Spinal cord (tissue), 10 donors: ENCODE data around the gene HLA-DQA1. TPM values are rescaled to one million over a fixed set of nuclear protein-coding genes. Genes with fewer than 3 reads are reported as not detected.
"Not testable (repeated sequence)": the region's sequence is repeated elsewhere in the genome, so short reads cannot be mapped to it uniquely, and the experiment has no call there.

ENCODE experiments used
- DNase-seq, 6 donors: peaks; one replicate each; pipeline versions ENCODE4 v3.0.0 to v3.0.0-alpha.2; 2013 to 2015; ENCODE audit warnings: low spot score in 6 of 6, low read depth in 4 of 6
- H3K27ac ChIP-seq: one replicate; pipeline ENCODE4 v1.5.1; 2013; ENCODE audit warnings: low read depth, low read length, control low read depth
- H3K27me3 ChIP-seq: one replicate; pipeline ENCODE4 v1.6.1; 2013; ENCODE audit warnings: low read length; ENCODE audit not compliant: control insufficient read depth, insufficient read depth
- H3K36me3 ChIP-seq: one replicate; pipeline ENCODE4 v1.6.1; 2013; ENCODE audit warnings: low read length; ENCODE audit not compliant: control insufficient read depth, insufficient read depth
- H3K4me1 ChIP-seq: one replicate; pipeline ENCODE4 v1.6.1; 2013; ENCODE audit warnings: low read length; ENCODE audit not compliant: control insufficient read depth, insufficient read depth
- H3K4me3 ChIP-seq: one replicate; pipeline ENCODE4 v1.5.1; 2013; ENCODE audit warnings: low read depth, low read length, control low read depth
- H3K9me3 ChIP-seq: one replicate; pipeline ENCODE4 v1.6.1; 2013; ENCODE audit warnings: low read length; ENCODE audit not compliant: control insufficient read depth, insufficient read depth
- WGBS: methylation state at CpG from one replicate; pipeline ENCODE4 v1.1.5; 2013; ENCODE audit warnings: missing lambda C conversion rate; ENCODE audit not compliant: insufficient coverage; 5-methylcytosine and 5-hydroxymethylcytosine counted together
- polyA plus RNA-seq, 2 donors: library from polyadenylated mRNA; unstranded; fragments of 120-200 nt; gene quantifications; one replicate each; pipeline ENCODE4 v1.2.1, GENCODE V29; 2013; ENCODE audit not compliant: insufficient read length in 2 of 2
- total RNA-seq, 2 donors: library from RNA; depleted of rRNA in 1 of 2; stranded (reverse); fragments of 120-200 nt in 1 of 2; fragments of >200 nt in 1 of 2; gene quantifications; one replicate each; pipeline versions ENCODE4 v1.2.3 to v1.2.4, GENCODE V29; 2013 to 2014
- donor health status: healthy.

The HLA-DQA1 gene
- total and polyA plus RNA-seq, 4 donors, result 0.32 to 1.9 (median 0.78) TPM

DNA sequence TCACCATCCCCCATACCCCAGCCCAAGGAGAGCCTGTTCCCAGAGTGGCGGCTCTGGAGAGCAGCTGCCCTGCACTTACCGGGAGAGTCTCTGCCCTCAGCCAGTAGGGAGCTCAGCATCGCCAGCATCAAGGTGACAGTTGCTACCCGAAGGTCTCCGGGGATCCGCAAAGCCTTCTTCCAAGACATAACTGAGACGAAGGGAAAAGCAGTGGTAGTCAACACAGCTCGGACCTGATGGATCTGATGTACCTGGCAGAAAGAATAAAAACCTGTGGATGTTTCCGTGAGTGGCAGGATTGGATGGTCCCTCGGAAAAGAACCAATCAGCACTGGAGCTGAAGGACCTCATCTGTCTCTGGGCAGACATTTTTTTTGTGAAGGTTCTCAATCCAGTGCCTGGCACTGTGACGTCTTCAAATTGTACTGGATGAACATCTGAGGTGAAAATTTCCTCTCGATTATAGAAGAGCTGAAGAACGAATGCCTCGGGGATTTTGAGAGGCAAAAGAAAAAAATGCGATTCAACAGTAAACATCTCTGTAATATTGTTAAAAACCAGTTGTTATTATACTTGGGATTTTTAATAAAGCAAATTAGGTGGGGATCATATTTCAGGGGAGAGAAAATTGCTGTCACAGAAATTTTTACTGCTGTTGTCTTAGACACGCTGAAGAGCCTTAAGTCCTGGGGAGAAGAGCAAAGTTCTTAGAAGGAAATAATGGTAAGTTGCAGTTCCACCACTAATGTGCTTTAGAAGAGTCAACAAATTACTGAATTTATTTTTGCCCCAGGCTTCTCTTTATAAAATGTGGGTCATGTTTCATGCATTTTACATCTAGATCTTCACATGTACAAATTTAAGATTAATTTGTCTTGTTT is 29.5 kb downstream of the HLA-DQA1 start, which contains the start of gene HLA-DQB1:
Gene HLA-DQB1 (minus strand): TSS at position 238 of the 881 bp plus-strand sequence. CDS start 50 bp downstream, at position 188.
- H3K27ac ChIP-seq, result no peak within 1 kb of the TSS
- no peaks in the 10 kb centered on the region for H3K36me3 ChIP-seq
- peaks cover 7% of the 10 kb centered on the region for H3K27me3 ChIP-seq
- no peaks in the 10 kb centered on the region for H3K4me1 ChIP-seq
- DNase-seq, result peak; percentile 15 to 91 (median 26)
- H3K4me3 ChIP-seq, result peak within 1 kb of the TSS; percentile 45
- WGBS, result 38% methylated on average over 11 of the region's 16 CpGs
- H3K9me3 ChIP-seq, result no peaks in the 10 kb centered on the region

DNA sequence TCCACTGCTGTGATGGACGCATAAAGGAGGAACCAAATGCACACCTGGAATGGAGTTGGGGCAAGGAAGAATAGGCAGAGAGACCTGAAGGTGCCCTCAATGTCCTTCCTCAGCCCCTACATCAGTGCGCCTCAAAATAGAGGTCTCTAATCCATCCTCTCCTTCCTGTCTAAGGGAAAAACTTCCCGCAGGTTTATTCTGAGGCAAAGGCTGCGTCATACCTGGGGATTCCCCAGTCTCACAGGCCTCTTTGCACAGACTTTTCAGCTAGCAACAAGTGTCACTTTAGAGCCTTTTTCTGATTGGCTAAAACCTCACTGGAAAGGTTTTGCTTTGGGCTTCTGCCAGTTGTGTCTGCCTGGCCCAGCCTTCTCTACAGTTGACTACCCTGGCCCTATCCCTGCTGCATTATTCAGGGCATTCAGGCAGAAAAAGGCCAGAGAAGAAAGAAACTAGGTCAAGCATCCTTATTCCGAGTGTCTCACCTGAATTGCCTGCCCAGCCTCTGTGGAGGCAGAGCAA is 31.1 kb downstream of the HLA-DQA1 start:
- Histone ChIP-seq H3K27ac (no peak overlapping the region), H3K4me3 (no peak overlapping the region), H3K9me3 (no peaks in the 10 kb centered on the region), H3K4me1 (no peaks in the 10 kb centered on the region), H3K27me3 (peaks cover 7% of the 10 kb centered on the region), H3K36me3 (no peaks in the 10 kb centered on the region)
- 85% methylated on average over 3 of the region's 5 CpGs for WGBS
- DNase-seq, result peak in 1 of 6 donors; percentile 33

- no peak for DNase-seq
- H3K4me3 ChIP-seq, result no peak overlapping the region
- 0% methylated on average over 2 of the region's 4 CpGs for WGBS
- H3K27ac ChIP-seq, result no peak overlapping the region
- H3K36me3 ChIP-seq, result no peaks in the 10 kb centered on the region
- peaks cover 7% of the 10 kb centered on the region for H3K27me3 ChIP-seq
- H3K4me1 ChIP-seq, result no peaks in the 10 kb centered on the region
- H3K9me3 ChIP-seq, result no peaks in the 10 kb centered on the region
These were observed 32.0 kb downstream of the HLA-DQA1 start for GRCh38 chr6:32669240-32669639.

- no peak overlapping the region for H3K27ac ChIP-seq
- no peaks in the 10 kb centered on the region for H3K4me1 ChIP-seq
- H3K9me3 ChIP-seq, result no peaks in the 10 kb centered on the region
- no peak overlapping the region for H3K4me3 ChIP-seq
- H3K36me3 ChIP-seq, result no peaks in the 10 kb centered on the region
- DNase-seq, result no peak
- H3K27me3 ChIP-seq, result peaks cover 5% of the 10 kb centered on the region
These were observed 32.7 kb downstream of the HLA-DQA1 start for GRCh38 chr6:32669893-32670292.

DNA sequence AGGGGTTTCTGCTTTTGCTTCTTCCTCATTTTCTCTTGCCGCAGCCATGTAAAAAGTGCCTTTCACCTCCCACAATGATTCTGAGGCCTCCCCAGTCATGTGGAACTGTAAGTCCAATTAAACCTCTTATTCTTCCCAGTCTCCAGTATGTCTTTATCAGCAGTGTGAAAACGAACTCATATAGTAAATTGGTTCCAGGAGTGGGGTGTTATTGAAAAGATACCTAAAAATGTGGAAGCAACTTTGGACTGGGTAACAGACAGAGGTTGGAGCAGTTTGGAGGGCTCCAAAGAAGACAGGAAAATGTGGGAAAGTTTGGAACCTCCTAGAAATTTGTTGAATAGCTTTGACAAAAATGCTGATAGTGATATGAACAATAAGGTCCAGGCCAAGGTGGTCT is 34.7 kb downstream of the HLA-DQA1 start:
- not testable (repeated sequence) for H3K9me3 ChIP-seq, H3K4me1 ChIP-seq, H3K27me3 ChIP-seq, H3K36me3 ChIP-seq, H3K4me3 ChIP-seq, H3K27ac ChIP-seq, DNase-seq
- no CpG with 5 or more reads among the region's 2 CpGs for WGBS

- DNase-seq, H3K27me3 ChIP-seq, H3K27ac ChIP-seq, H3K4me1 ChIP-seq, H3K36me3 ChIP-seq, H3K4me3 ChIP-seq, H3K9me3 ChIP-seq: not testable (repeated sequence)
- WGBS, result no CpG with 5 or more reads among the region's 7 CpGs
These were observed 36.9 kb downstream of the HLA-DQA1 start for GRCh38 chr6:32674123-32674522.

DNA sequence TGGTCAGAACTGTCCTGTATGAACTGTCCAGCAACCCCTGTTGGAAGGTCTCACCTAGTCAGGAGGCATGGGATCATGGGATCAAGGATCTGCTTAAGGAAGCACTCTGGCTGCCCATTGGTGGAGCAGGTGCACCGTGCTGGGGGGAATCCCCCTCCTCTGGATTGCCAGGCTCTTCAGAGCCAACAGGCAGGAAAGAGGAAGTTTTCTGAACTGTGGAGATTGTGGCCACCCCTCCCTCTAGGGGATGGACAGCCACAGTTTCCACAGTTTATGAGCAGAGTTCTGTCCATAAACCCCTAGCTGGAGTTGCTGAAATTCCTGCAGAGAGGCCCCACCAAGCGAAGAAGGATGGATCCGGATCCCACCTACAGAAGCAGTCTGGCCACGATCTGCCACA is 42.3 kb downstream of the HLA-DQA1 start:
- WGBS, result no CpG with 5 or more reads among the region's 4 CpGs

DNA sequence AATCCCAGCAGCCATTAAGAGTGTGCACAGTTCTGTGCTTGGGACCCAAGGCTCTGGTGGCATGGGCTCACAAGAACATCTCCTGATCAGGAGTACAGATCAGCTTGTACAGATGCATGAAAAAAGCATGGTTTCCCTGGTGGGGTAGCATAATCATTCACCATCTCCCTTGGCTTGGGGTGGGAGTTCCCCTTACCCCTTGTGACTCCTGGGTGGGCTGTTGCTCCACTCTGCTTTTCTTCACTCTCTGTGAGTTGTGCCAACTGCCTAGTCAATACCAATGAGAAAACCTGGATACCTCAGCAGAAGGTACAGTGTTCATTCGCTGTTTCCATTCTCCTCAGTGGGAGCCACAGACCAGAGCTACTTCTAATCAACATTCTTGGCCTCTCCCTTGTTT is 42.8 kb downstream of the HLA-DQA1 start:
- no peak overlapping the region for H3K4me3 ChIP-seq
- H3K9me3 ChIP-seq, result no peaks in the 10 kb centered on the region
- no peak overlapping the region for H3K27ac ChIP-seq
- no peak for DNase-seq
- no CpG with 5 or more reads among the region's 1 CpG for WGBS
- H3K4me1 ChIP-seq, result no peaks in the 10 kb centered on the region
- H3K27me3 ChIP-seq, result no peaks in the 10 kb centered on the region
- H3K36me3 ChIP-seq, result no peaks in the 10 kb centered on the region

More for the DNA sequence above, 42.3 kb downstream of the HLA-DQA1 start:
- no peak overlapping the region for H3K4me3 ChIP-seq
- H3K4me1 ChIP-seq, result no peaks in the 10 kb centered on the region
- H3K27ac ChIP-seq, result no peak overlapping the region
- no peaks in the 10 kb centered on the region for H3K9me3 ChIP-seq
- no peaks in the 10 kb centered on the region for H3K36me3 ChIP-seq
- no peak for DNase-seq
- H3K27me3 ChIP-seq, result no peaks in the 10 kb centered on the region

GRCh38 chr6:32684246-32684645 is 47.0 kb downstream of the HLA-DQA1 start:
- no peaks in the 10 kb centered on the region for H3K36me3 ChIP-seq
- no peak for DNase-seq
- H3K4me1 ChIP-seq, result no peaks in the 10 kb centered on the region
- no peaks in the 10 kb centered on the region for H3K27me3 ChIP-seq
- H3K27ac ChIP-seq, result no peak overlapping the region
- no CpG with 5 or more reads among the region's 3 CpGs for WGBS
- H3K4me3 ChIP-seq, result no peak overlapping the region
- H3K9me3 ChIP-seq, result no peaks in the 10 kb centered on the region

DNA sequence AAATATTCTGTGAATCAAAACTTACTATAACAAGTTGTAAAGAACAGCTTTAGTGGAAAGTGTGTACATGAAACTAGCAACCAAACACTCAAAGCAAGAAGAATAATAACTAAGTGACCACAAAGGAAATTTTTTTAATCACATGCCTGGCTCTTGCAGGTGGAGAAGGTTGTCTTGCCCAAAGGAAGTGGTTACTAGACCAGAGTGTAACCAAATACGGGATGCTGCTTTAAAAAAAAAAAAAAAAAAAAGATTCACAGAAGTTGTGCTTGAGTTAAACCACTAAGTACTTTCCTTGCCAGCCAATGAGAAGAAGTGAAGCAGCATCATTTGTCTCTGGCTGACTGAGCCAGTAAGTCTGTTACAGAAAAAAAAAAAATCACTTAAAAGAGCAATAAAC is 48.4 kb downstream of the HLA-DQA1 start:
- no CpG with 5 or more reads among the region's 1 CpG for WGBS
- H3K27me3 ChIP-seq, result no peaks in the 10 kb centered on the region

More for the DNA sequence above, 48.4 kb downstream of the HLA-DQA1 start:
- Histone ChIP-seq H3K4me3 (no peak overlapping the region), H3K27ac (no peak overlapping the region), H3K36me3 (no peaks in the 10 kb centered on the region), H3K9me3 (no peaks in the 10 kb centered on the region), H3K4me1 (no peaks in the 10 kb centered on the region)
- no peak for DNase-seq
